Measurements from ENCODE around the gene BCL11B.

The BCL11B gene

DNA sequence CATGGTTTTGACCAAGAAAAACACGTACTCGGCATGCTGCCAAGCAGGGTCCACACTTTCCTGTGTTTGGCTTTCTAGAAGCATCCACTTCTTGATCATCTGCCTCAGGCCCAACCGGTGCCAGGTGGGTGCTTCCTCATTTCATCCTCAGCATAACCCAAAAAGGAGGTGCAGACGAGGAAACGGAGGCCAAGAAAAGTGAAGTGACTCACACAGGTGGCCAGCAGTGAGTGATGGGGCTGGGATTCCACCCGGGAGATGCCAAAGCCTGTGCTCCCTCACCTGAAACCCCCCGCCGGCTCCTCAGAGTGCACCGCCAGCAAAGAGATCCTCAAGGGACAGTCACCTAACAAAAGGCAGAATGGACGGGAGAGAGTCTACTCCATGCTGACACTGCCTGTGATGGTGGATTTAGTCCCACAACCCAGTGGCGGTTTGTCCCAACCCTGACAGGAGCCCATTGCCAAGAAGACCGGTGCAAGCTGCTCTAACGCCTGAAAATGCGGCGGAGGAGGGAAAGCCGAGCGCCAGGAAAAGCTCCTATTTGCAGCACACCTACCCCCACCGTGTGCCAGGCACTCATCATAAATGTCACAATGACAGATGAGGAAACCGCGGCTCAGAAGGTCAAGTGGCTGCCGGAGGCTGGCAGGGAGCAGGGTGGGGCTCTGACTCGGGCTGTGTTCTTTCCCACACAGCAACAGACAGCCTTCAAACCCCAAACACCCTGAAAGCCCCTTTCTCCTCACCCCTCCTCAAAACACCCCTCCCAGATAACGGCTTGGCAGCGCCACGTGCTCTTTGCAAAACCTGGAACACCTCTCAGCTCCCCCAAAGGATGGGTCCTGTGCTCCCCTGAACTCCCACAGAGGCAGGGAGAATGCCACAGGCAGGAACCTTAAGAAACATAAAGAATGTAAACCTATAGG, 18.8 kb downstream of the BCL11B start:
- peak; percentile 63 for DNase-seq

DNA sequence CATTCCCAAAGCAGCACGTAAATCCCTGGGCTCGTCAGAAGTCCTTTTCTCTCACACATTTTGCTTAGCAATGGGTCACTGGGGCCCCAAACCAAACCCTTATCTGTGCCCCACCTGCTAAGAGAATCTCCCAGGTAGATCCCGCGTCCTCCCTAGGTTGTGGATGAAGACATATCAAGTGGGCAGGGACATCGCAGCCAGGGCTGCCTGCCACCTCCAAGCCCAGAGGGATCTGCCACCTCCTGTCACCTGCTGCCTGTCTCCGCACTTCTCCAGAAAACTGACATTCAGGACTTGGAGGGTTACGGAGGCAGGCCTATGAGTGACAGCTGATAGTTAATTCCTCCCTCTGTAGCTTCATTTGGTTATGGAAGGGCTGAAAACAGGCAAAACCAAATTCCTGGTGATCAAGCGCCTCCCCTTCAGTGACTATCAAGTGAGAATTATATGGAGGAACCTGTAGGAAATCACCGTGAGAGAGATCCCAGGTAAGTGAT, 19.5 kb downstream of the BCL11B start:
- no peak for DNase-seq

DNA sequence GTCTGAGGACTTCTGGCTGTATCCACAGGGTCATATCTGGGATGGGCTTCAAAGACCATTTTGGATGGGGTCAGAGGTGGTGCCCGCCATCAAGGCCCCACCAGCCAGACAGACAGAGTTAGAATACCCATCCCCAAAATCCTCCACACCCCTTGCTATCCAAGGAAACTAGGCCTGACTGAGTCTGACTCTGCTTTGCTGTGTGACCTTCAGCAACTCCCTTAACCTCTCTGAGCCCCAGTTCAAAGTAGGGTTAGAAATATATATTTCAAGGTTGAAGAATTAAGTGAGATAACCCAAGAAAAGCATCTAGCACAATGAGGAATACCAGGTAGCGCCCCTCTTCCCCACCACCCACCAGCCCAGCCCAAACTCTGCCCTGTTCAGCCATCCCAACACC, 20.3 kb downstream of the BCL11B start:
- no peak for DNase-seq

DNA sequence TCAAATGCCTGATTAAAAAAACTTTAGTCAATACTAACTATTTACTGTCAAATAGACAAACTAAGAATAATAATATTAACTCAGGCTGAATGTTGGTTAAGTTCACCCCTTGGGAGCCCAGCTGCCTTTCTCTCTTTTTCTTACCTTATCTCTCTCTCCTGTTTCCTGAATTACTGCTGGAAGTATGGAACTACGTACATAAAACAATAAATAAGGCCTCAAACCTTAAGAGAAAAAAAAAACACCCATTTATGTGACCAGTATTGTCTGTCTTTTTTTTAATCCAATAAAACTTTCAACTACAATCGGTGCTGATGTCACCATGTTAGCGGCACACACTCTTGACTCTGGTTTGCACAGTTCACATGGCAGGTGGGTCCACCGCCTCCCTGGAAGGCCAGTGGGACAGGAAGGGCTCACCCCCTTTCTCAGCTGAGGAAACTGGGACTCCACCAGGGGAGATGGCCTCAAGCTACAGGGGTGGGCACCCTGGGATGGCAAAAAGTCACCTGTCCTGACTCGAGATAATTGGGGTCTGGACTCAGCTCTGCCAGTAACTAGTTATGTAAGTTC, 21.3 kb downstream of the BCL11B start:
- no peak for DNase-seq

DNA sequence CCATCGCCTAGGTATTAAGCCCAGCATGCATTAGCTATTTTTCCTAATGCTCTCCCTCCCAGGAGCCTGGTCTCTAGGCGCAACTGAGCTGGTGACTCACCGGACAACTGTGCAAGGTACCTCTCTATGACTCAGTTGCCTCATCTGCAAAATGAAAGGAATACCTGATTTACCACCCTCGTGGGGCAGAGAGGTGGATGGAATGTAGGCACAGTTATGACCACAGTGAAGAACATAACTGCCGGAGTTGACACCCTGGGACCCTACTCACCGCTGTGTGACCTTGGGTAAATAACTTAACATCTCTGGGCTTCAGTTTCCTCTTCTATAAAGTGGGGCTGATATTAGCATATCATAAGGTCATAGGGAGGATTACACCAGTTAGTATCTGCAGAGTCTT, 22.6 kb downstream of the BCL11B start:
- DNase-seq: no peak

DNA sequence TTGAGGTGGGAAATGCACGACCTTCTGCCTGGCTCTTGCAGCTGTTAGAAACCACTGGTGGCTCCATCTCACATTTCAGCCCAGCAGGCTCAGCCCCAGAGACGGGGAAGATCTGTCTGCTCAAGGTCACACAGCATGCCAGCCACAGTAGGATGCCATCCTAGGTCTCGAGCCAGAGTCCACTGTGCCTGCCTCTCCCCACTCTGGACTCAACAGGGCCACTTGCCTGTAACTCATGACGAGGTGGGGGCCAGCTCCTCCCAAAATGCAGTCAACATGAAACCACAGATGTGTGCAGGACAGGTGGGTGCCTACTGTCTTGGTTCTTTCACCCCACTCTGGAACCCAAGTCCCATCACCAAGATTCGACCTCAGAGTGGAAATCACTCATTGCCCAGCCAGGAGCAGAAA, 23.2 kb downstream of the BCL11B start:
- no peak for DNase-seq

DNA sequence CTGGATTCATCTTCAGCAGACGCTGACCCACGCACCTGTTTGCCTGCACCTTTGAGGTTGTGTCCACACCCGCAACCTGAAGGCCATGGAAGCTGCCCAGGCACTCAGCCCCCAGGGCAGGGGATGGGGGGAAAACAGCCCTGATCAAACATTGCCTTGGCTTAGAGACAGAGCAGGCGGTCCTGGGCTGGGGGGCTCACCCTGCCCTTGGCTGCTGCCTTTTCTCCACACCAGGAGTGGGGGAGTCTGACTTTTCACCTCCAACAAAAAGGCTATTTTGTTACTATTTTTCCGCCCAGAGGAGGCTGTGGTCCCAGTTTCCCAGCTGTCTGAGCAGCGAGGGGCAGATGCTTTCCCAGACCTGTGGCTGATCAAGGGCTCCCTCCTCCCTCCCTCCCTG, 24.2 kb downstream of the BCL11B start:
- no peak for DNase-seq

DNA sequence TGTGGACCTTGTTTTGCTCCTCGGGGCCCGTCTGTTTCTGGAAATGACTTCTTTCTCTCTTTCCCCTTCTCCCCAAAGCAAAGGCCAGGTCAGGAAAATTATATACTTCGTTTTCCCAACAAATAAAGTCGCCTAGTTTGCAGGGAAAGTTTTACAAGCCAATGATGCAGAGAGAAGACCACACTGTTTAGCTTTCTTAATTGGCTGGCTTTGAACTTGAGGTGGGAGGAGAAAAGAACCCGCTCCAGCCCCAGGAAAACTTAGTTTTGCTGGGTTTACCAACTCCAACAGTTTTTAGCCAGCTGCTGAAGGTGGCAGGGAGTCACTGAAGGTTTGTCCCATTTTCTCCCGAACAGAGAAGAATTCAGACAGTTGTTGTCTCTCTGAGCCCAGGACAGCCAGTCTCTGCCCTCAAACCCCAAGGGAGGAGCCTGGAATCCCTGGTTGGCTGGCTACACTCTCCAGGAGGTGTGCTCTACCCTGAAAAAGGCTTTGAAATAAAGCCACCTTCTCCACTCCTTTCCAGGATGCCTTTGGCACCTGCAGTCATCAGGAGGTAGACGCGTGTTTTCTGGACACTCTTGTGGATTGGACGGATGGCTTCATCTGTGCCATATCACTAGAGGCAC, 24.8 kb downstream of the BCL11B start:
- DNase-seq: no peak

DNA sequence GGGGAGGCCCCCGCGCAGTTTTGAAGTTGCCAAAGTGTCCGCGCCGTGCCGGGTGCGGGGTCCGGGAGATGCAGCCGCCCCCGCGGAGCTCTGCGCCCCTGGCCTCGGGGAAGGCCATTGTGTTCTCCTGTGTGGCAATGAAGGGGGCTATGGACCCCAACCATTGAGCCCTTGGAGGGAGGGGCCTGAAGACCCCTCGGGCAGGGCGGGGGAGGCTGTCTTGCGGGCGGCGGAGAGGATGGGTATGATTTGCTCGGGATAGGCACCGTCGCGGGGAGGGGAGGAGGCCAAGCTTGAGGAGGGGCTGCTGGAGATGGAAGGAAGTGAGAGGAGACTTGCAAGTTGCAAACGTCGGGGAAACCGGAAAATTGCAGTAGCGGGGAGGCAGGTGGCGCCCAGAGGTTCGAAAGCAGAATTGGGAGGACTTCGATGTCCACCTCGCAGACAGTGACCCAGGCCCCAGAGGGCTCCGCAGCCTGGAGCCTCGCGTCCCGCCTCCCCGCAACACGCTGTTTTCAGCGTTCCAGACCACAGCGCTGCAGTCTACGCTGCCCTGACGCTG, 25.4 kb downstream of the BCL11B start:
- DNase-seq: no peak

DNA sequence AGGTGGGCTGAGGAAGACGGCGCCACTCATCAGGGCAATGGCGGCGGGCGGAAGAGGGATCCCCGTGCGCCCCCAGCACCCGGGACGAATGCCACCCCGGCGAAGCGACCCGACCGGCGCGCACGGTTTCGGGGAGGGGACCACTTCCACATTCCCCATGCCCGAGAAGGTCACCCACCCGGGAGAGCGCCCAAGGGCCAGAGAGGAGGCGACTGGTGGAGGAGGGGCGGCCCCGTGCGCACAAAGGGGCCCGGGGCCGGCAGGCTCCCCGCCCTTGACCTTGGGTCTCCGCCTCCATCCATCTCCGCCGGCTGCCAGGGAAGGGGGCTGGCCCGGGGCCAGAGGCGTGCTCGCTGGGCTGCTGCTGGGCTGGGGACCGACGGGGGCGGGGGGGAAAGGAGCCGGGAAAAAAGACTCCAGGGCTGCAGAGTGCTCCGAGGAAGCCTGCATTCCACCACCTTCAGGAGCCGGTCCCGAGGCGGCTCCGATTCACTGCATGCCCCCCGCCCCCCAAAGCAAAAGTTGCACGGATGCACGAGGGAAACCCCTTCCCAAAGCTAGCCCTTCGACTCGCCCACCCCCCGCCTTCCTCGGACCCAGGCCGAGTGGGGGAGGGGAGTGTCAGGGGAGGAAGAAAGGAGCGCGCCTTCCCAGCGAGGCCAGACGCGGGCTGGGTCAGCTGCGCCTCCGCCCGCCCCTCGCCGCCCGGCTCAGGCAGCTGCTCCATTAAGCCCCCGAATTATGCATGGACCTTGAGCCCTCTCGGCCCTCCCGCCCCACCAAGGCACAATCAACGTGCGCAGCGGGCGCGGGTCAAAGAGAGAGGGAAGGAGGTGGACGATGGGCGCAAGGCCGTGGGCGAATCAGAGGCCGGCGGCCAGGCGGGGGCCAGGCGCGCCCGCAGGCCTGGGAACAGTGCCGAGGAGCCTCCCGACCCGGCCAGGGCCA, 26.2 kb downstream of the BCL11B start:
- DNase-seq: no peak

DNA sequence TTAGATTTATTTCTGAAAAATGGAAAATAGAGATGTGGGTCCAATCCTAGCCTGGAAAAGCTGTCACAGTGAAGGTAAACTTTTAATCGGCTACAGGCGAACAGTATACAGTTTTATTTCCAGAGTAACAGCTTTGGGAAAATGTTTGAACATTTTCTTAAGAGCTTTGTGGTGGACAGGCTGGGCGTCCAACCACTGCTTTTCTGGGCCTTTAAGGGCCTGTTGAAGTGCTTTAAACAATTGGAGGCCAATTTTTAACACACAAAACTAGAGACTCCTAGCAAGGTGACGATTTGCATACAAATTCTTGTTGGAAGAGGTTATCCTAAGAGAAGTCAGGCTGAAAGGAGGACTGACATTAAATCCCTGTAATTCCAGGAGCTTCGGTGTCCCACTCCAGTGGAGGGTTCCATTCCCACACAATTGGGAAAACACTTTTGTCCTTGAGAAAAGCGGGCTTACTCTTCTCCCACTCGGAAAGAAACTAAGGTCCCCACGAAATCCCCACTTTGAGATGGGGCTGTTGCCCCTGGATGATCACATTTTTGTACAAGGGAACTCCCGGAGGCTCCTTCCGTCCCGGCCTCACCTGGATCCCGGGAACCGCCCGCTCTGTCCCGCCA, 26.9 kb downstream of the BCL11B start:
- DNase-seq: no peak

DNA sequence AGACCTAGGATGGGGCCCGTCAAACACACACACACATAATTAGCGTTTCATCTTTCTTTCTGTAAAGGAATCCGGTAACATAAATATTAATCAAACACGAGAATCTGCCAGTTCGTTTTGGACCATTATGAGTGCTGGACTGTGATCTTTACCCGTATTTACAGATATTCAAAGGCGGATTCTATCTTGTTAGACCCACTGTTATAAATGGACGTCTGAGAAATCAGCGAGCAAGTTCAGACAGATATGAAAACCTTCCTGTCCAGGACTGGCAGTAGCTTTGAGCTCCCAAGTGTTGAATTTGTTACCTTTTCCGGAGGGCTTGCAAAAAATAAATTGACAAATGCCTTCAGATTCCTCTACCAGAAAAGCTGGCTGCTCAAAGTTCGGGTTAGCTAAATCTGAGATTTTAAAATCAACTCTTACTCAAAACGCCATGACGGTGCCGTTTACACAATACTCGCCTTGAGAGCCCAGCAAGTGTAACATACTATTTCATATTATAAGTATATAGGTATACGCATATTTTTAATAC, 27.6 kb downstream of the BCL11B start:
- DNase-seq: no peak

DNA sequence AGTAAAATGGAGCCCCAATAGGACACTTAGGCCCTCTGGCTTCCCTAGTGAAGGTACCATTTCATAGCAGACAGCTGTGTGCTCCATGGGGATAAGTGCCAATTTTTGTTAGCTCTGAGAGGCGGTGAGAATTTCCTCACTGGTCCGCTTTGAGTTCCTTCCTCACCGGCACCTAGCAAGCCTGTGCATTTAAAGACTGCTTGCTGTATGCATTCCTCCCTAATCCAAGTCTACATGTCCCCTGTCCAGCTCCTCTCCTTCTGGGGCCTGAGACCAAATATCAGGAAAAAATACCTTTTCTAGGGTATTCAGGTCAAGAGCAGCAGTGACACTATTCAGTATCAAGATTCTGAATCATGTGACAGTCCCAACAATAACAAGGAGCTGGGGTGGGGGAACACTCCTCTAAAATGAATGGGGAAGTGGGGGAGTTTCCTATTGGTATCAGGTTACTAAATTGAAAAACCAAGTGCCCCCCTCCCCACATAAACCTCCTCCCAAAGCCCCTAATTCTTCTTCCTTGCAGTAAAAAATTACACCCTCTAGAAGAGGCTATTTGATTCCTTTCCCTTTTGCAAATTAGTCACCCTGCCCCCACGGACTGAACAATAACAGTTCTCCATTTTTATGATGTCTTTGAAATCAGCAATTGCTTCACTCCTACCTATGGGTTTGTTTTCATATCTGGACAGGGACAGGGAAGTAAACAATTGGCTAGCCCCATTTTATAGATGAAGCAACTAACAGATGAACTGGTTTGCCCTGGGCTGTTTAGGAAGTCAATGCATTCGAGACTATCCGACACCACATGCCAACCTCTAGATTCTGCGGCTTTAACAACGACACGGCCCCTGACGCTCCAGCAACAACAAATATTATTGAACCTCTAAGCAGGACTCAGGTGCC, 28.9 kb downstream of the BCL11B start:
- no peak for DNase-seq

DNA sequence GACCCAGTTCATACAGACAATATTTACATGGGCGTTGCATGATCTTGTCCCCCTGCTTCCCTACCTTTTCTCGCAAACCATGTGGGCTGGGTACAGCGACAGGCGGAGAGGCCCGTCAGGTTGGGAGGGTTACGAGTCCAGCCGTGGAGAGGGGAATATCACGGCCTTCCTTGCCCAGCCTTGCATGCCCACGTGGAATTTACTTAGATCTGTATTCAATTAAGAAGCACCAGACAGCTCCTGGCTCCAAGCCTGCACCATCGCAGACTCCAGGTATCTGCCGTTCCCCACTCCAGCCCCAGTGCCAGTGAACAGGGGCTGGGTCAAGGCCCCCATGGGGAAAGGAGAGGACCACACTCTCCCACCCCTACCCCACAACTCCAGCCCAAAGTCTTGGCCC, 29.8 kb downstream of the BCL11B start:
- no peak for DNase-seq

DNA sequence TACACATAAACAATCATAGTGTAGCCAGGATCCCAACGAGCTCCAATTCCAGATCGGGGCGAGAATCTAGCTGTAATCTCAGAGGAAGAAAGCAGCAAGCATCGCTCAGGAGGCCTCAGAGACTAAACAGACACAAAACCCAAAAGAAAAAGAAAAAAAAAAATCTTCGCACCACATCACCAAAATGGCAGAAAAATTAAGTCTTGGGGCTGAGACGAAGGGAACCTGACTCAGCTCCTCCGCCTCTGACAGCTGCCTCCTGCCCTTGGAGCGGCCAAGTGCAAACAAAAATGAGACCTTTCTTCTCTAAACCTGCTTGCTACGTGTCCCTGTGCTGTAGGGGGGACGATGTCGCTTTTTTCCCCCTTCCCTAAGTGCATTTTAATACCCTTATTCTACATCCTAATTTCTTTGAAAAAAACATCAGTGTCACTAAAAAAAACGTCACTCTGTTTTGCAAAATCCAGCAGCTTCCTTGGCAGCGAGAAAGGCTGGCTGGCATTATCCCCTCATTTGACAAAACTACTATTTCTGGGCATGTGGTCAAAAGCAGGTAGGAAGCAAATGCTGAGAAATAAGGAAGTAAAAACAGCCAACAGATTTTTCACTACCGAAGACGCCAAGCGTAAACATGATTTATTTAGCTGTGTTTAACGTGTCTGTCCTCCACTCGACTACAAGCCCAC, 30.5 kb downstream of the BCL11B start:
- no peak for DNase-seq

DNA sequence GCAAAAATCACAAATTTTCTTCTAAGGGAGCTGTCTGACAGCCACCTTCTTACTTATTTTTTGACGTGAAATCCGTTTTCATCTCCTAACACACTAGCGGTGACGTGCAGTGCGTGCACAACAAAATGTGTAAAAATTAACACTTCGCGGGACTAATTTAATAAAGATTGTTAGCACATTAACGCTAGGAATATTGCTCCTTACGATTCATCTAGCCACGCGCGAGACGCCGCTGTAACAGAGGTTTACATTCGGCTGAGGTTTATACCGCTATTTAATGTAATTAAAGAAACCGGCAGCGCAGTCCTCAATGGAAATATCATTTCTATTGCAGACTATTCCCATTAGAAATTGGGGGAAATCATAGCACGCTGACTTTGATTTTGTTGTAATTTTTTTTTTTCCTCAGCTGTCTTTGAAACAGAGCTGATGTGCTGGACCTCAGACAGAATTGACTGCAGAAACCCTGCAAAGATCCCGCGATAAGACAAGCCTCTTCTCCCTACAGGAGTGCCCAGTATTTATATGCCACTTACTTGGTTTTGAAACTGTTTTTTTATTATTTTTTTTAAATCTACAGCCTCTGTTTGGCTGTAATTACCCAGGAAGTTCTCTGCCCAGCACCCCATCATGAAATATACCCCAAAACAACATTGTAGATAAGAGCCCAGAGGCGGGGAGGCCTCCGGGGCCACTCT, 31.2 kb downstream of the BCL11B start:
- DNase-seq: no peak

DNA sequence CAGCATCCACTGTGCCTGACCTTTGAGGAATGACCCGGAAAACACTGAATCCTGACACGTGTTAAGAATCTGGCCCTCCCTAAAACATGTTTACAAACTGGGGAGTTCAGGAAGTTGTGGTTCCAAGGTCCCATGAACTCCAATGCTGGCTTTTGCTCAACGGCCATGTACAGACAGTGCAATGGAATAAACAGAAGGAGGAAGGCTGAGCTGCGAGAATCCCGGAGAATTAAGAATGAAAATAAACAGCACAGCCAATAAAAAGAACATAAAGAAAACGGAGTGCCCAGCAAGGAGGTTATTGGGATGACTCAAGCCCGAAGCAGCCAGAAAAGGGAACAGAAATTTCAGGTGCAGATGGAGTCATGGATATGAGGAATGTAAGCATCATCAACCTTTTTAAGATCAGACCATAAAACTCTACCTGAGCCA, 32.3 kb downstream of the BCL11B start:
- DNase-seq: no peak

DNA sequence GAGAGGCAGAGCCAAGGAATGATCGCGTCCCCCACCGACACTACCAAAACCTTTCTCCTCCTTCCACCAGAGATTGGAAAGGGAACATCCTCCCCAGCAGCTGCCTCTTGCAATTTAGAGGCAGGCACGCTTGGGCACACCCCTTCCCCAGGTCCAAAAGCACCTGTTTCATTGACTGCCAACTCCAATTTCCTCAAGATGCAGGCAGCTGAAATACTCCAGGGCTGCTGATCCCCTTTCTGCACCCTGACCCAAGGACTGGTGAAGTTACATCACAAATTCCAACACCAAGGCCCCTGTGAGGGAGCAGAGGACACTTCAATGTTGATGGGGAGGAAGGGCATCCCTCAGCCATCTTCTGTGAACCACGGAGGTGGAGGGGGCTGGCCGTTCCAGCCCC, 33.8 kb downstream of the BCL11B start:
- no peak for DNase-seq

DNA sequence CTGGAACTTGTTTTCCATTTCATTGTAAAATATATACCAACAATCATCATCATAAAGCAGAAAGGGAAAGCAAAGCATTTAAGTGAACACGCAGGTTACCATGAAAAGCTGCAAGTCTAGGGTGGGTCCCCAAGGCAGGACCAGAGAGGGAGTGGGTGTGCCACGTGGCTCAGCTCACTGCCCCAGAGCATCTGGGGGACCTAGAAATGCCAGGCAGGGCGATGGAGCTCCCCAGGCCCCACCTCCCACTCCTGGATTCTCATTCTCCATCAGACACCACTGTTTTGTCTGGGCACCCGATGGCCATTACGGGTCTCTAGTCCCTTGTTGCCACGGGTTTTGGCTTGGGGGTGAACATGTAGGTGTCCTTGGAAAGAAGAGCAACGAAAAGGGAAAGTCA, 34.7 kb downstream of the BCL11B start:
- no peak for DNase-seq

Measured in stimulated activated CD4-positive, alpha-beta T cell treated with anti-CD3 and anti-CD28 coated beads, Interleukin-4, amount 100 ng/mL, for 24 hours (primary cell).